LNCAP (cell line): ENCODE results near the gene SPPL3.

Experiments used
- CTCF ChIP-seq: fragments of 450-650 bp; IDR thresholded peaks from 2 replicates; pipeline ENCODE4 v1.5.1; 2017; ENCODE audit warnings: mild to moderate bottlenecking

Gene SPPL3

DNA sequence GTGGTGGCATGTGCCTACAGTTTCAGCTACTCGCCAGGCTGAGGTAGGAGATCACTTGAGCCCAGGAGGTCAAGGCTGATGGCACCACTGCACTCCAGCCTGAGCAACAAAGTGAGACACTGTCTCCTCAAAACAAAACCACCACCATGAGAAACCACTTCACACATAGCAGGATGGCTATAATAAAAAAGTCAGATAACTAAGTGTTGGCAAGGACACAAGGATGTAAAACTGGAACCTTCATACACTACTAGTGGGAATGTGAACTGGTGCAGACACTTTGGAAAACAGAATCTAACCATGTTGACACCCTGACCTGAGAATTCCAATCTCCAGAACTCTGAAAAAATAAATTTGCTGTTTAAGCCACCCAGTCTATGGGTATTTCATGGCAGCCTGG lies 110.8 kb downstream of the SPPL3 start:
- TF ChIP-seq CTCF = no peak

DNA sequence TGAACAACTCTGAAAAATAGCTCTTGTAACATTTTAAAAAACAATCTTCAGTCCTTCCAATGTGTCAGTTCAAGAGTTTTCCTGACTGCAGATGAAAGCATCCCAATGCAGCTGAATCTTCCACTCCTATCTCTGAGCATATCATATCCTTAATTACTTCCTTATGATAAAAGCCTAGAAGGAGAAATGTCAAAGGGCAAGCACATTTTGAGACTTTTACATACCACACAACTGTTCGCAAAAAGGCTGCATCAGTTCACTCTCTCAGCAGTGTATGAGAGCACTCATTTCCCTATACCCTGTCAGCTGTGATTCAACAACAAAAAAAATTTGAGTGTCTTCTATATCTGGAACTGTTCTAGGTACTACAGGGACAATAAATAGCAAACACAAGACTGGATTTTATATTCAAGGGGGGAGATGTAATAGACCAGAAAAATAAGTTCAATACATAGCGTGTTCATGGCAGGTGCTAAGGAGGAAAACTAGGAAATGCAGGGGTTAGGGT lies 112.4 kb downstream of the SPPL3 start:
- no peak for TF ChIP-seq CTCF

GRCh38 chr12:120790114-120790513 lies 114.0 kb downstream of the SPPL3 start:
- no peak for TF ChIP-seq CTCF

DNA sequence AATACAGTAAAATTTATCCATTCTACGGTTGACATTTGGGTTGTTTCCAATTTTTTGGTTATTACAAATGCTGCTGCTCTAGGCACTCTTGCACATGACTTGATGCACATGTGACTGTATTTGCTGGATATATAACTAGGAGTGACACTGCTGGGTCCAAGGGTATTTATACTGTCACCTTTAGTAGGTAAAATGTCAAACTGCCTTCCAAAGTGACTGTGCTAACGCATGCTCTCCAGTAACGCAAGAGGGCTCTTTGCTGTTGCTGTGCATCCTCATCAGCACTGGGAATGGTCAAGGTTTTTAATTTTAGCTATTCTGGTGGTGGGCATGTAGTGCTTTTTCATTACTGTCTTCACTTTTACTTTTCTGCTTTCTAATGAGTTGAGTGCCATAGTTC lies 116.3 kb downstream of the SPPL3 start:
- TF ChIP-seq CTCF = no peak

- no peak for TF ChIP-seq CTCF
These were observed 119.4 kb downstream of the SPPL3 start for GRCh38 chr12:120784804-120785203.

DNA sequence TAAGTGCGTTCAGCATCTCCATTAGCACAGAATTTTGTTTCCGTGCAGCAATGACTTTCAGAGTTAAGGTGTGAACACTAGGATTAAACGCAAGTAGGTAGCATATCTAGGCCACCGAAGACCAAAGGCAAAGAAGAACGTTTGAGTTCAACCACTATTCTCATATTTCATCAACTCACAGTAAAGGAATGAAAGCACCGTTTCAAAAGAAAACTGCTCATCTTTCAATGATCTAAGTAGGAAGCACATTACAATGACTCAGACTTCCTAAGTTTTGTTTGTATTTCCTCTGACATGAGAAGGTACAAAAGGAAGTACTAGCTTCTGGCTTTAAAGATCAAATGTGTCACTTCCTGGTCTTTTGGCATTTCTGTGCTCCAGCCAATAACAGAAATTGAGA lies 121.0 kb downstream of the SPPL3 start:
- no peak for TF ChIP-seq CTCF

- no peak for TF ChIP-seq CTCF
These were observed 128.2 kb downstream of the SPPL3 start for GRCh38 chr12:120775862-120776552.
